Prostate gland (tissue), 2 donors: ENCODE measurements around the gene PDPK1.

Source experiments
- CTCF ChIP-seq, 4 experiments: fragments of 200-600 bp in 2 of 4; fragments of 450-650 bp in 2 of 4; sonication (generic) in 2 of 4; IDR thresholded peaks; 1 replicate in 3 of 4; 2 replicates in 1 of 4; pipeline ENCODE4 v1.5.1; 2016 to 2019; ENCODE audit warnings: antibody characterized with exemption in 4 of 4, mild to moderate bottlenecking in 2 of 4, moderate library complexity in 2 of 4
- POLR2A ChIP-seq: fragments of 450-650 bp; IDR thresholded peaks from one replicate; pipeline ENCODE4 v1.6.1; 2016; ENCODE audit warnings: antibody characterized with exemption, mild to moderate bottlenecking
- POLR2AphosphoS5 ChIP-seq: sonication (generic); formaldehyde crosslinking; IDR thresholded peaks from one replicate; pipeline ENCODE4 v1.6.1; 2017; ENCODE audit warnings: antibody characterized with exemption

GRCh38 chr16:2610781-2611498 is 73.1 kb downstream of the PDPK1 start:
- no peak for TF ChIP-seq CTCF (IDR thresholded peaks at IDR 0.05)
- TF ChIP-seq POLR2AphosphoS5: no peak
- no peak for TF ChIP-seq POLR2A
